ENCODE measurements around the gene NR2C2. TPM values are rescaled to one million over a fixed set of nuclear protein-coding genes. Genes with fewer than 3 reads are reported as not detected.

Gene NR2C2
- total RNA-seq, 1 experiment from 2014 or later, result 38.5 TPM

GRCh38 chr3:15010664-15011063, 63.3 kb downstream of the NR2C2 start:
- H3K18ac ChIP-seq (ENCODE audit: insufficient read length, low read depth, low read length), result no peak overlapping the region
- no peaks in the 10 kb centered on the region for H4K20me1 ChIP-seq (ENCODE audit: control insufficient read depth, insufficient read depth, insufficient read length)
- no peaks in the 10 kb centered on the region for H3K27me3 Mint-ChIP-seq (ENCODE audit: low read depth)
- H3K27ac Mint-ChIP-seq, result no peak overlapping the region
- no peak overlapping the region for H2BK20ac ChIP-seq (ENCODE audit: low read depth, low read length, poor library complexity, severe bottlenecking)
- no peak overlapping the region for H3K23ac ChIP-seq (ENCODE audit: insufficient read length, low read depth, low read length)
- H3K14ac ChIP-seq (ENCODE audit: insufficient read depth, low read length), result no peak overlapping the region
- H3K23me2 ChIP-seq (ENCODE audit: insufficient read length, low read depth, low read length, poor library complexity, severe bottlenecking), result no peaks in the 10 kb centered on the region
- H3K4me3 Mint-ChIP-seq, result no peak overlapping the region
- no peak overlapping the region for H2BK15ac ChIP-seq (ENCODE audit: low read depth, low read length)
- H3K9ac ChIP-seq (ENCODE audit: extremely low read depth, insufficient read length, low read length), result no peak overlapping the region
- no peaks in the 10 kb centered on the region for H3K9me3 Mint-ChIP-seq
- no peak overlapping the region for H2AFZ ChIP-seq (ENCODE audit: low read length)
- H3K36me3 Mint-ChIP-seq (ENCODE audit: insufficient read depth in 1 of 3, low read depth in 3 of 3), result peaks cover 16 to 61% (median 41%) of the 10 kb centered on the region in 3 experiments; a peak in 6 of 7 replicates
- H3K27ac ChIP-seq (ENCODE audit: insufficient read length, low read depth, low read length), result no peak overlapping the region
- no peak overlapping the region for H4K91ac ChIP-seq (ENCODE audit: insufficient read length, low read depth, low read length)
- H3K4me1 Mint-ChIP-seq, result no peaks in the 10 kb centered on the region
- H2BK12ac ChIP-seq (ENCODE audit: insufficient read length, low read depth, low read length), result no peak overlapping the region
- no peak for DNase-seq
- H4K5ac ChIP-seq (ENCODE audit: insufficient read length, low read depth, low read length), result no peak overlapping the region
- H2AK5ac ChIP-seq (ENCODE audit: insufficient read length, low read length), result no peak overlapping the region
- no CpG with 5 or more reads among the region's 1 CpG for WGBS (ENCODE audit: extremely low coverage, insufficient read length, low lambda C conversion rate)
- no peaks in the 10 kb centered on the region for H3K4me1 ChIP-seq (ENCODE audit: insufficient read depth, low read length)
- H3K56ac ChIP-seq (ENCODE audit: insufficient read length, low read depth, low read length), result no peak overlapping the region
- no peaks in the 10 kb centered on the region for H3K27me3 ChIP-seq (ENCODE audit: insufficient read depth, low read length)
- no peak overlapping the region for H3K4ac ChIP-seq (ENCODE audit: low read depth, low read length)
- H2BK5ac ChIP-seq (ENCODE audit: insufficient read length, low read length), result no peak overlapping the region
- TF ChIP-seq CTCF (conservative IDR thresholded peaks at IDR 0.05), result no peak
- no peaks in the 10 kb centered on the region for H3K9me3 ChIP-seq (ENCODE audit: control insufficient read depth, low read depth, low read length)
- H3K79me1 ChIP-seq (ENCODE audit: insufficient read depth, low read depth, low read length, poor library complexity, severe bottlenecking), result no peaks in the 10 kb centered on the region
- no peak overlapping the region for H3T11ph ChIP-seq (ENCODE audit: low read length)
- no peak overlapping the region for H4K8ac ChIP-seq (replicated peaks; ENCODE audit: insufficient read length, low read depth, low read length)
- H3K79me2 ChIP-seq (ENCODE audit: insufficient read depth, low read length), result no peaks in the 10 kb centered on the region
- H3K4me2 ChIP-seq (ENCODE audit: insufficient read depth, insufficient read length, low read length), result no peak overlapping the region
- no peak overlapping the region for H2BK120ac ChIP-seq (ENCODE audit: low read depth, low read length, poor library complexity, severe bottlenecking)

Measured in H9 (cell line).